HepG2 (cell line): ENCODE results near the gene NOL4L. TPM values are rescaled to one million over a fixed set of nuclear protein-coding genes. Genes with fewer than 3 reads are reported as not detected.
A peak's percentile ranks its signal among the peaks of the same experiment; 100 is the strongest.

Experiments
- CENPT ChIP-seq: sonication (generic); formaldehyde crosslinking; IDR thresholded peaks from 2 replicates; pipeline ENCODE4 v1.8.0; 2022; ENCODE audit warnings: low read depth, mild to moderate bottlenecking, moderate library complexity, missing genetic modification reagents
- CHD2 ChIP-seq: IDR thresholded peaks from 2 replicates; pipeline ENCODE4 v1.6.1; 2011; ENCODE audit warnings: low read depth, low read length, improper control_type of control experiment
- FOXA3 ChIP-seq: IDR thresholded peaks from 2 replicates; pipeline ENCODE4 v1.6.1; 2016; ENCODE audit warnings: missing genetic modification reagents, missing compliant biosample characterization
- KAT8 ChIP-seq: IDR thresholded peaks from 2 replicates; pipeline ENCODE4 v1.6.1; 2016; ENCODE audit warnings: missing genetic modification reagents, missing compliant biosample characterization
- MEF2D ChIP-seq: sonication (generic); formaldehyde crosslinking; IDR thresholded peaks from 2 replicates; pipeline ENCODE4 v1.5.1; 2020; ENCODE audit warnings: mild to moderate bottlenecking, missing genetic modification reagents
- NFRKB ChIP-seq: fragments of 450-650 bp; IDR thresholded peaks from 2 replicates; pipeline ENCODE4 v1.6.1; 2017
- SNAPC2 ChIP-seq: sonication (generic); formaldehyde crosslinking; IDR thresholded peaks from 2 replicates; pipeline ENCODE4 v1.8.1; 2022; ENCODE audit warnings: mild to moderate bottlenecking, missing genetic modification reagents
- ZNF235 ChIP-seq: sonication (generic); formaldehyde crosslinking; IDR thresholded peaks from 2 replicates; pipeline ENCODE4 v1.8.1; 2023; ENCODE audit warnings: mild to moderate bottlenecking, missing genetic modification reagents, borderline replicate concordance
- ZNF468 ChIP-seq: sonication (generic); formaldehyde crosslinking; IDR thresholded peaks from 2 replicates; pipeline ENCODE4 v1.8.0; 2022; ENCODE audit warnings: mild to moderate bottlenecking, moderate library complexity, missing genetic modification reagents
- ZNF672 ChIP-seq: sonication (generic); formaldehyde crosslinking; IDR thresholded peaks from 2 replicates; pipeline ENCODE4 v1.8.1; 2022; ENCODE audit warnings: missing genetic modification reagents
- ZNF747 ChIP-seq: sonication (generic); formaldehyde crosslinking; IDR thresholded peaks from 2 replicates; pipeline ENCODE4 v1.8.1; 2023; ENCODE audit warnings: missing genetic modification reagents, mild to moderate bottlenecking, borderline replicate concordance
- ZNF792 ChIP-seq: IDR thresholded peaks from 2 replicates; pipeline ENCODE4 v1.6.1; 2016
- polyA plus RNA-seq, 8 experiments: library from polyadenylated mRNA; depleted of rRNA in 3 of 8; stranded (reverse) in 7 of 8; unstranded in 1 of 8; fragments of >200 nt; fragmentation: Illumina TruSeq in 4 of 8; extraction: Trizol in 4 of 8; gene quantifications; 2 replicates each; pipeline versions ENCODE4 v1.2.1 to v1.2.3, GENCODE V29; 2011 to 2016; ENCODE audit warnings: low read depth in 4 of 8, missing spikeins in 1 of 8, mixed read lengths in 1 of 8; ENCODE audit not compliant: insufficient read depth in 1 of 8
- total RNA-seq, 5 experiments: library from RNA; depleted of rRNA; stranded (reverse); fragments of >200 nt; fragmentation: Illumina TruSeq; extraction: Trizol; gene quantifications; 2 replicates each; pipeline ENCODE4 v1.2.3, GENCODE V29; 2016; ENCODE audit warnings: low read depth in 1 of 5
- TF ChIP-seq, protein P1 (sequence below): sonication (generic); formaldehyde crosslinking; IDR thresholded peaks from 2 replicates; pipeline ENCODE4 v1.4.0; 2020; ENCODE audit warnings: missing genetic modification reagents, mild to moderate bottlenecking, borderline replicate concordance
- TF ChIP-seq, protein P2 (sequence below): IDR thresholded peaks from 2 replicates; pipeline ENCODE4 v1.6.1; 2016; ENCODE audit warnings: low read depth, control low read depth
- TF ChIP-seq, protein P3 (sequence below): sonication (generic); formaldehyde crosslinking; IDR thresholded peaks from 2 replicates; pipeline ENCODE4 v1.4.0; 2020; ENCODE audit warnings: missing genetic modification reagents
- TF ChIP-seq, protein P4 (sequence below): sonication (generic); formaldehyde crosslinking; conservative IDR thresholded peaks from 2 replicates; pipeline ENCODE4 v1.5.0; 2020; ENCODE audit warnings: missing genetic modification reagents
- TF ChIP-seq, protein P5 (sequence below): sonication (generic); formaldehyde crosslinking; IDR thresholded peaks from 2 replicates; pipeline ENCODE4 v1.5.0; 2020; ENCODE audit warnings: missing genetic modification reagents

The NOL4L gene
- total and polyA plus RNA-seq, 2 of the 13 experiments (the other 11 are each of a cell fraction or from before 2014, with no cell fraction given): 16.6 to 35.4 TPM

DNA sequence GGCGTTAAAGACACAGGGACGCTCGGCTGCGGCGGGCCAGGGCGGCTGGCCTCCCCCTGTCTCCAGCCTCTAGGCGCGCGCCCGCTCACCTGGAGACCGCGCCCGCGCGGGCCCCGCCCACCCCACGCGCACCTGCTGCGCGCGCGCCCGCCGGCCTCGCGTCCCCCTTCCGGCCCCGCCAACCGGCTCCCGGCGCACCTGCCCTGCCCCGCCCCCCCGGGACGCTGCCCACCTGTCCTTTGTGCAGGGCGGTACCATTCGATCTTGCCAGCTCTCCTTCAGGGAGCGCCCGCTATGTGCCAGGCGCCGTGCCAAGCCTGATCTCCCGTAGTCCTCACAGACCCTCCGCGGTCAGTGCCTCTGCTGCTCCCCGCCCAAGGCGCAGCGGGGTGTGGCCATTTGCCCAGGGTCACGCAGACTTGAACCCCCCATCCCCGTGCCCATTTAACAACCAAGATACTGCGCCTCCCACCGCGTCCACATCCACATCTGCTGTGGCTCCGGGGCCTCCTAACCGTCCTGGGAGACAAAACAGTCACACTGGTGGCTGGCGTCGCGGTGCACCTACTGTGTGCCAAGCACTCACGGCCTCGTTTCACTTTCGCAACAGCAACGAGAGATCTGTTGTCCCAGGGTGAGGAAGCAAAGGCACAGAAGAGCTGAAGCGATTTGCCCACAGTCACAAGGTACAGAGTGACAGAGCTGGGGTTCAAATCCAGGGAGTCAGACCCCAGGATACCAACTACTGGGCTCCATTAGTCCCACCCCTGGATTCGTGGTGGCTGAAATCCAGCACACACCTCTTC is 48.1 kb downstream of the NOL4L start (continued):
- TF ChIP-seq SNAPC2 (CRISPR knock-in tag) (no peak), KAT8 (CRISPR knock-in tag) (no peak), NFRKB (no peak), MEF2D (CRISPR knock-in tag) (no peak; the same call in 1 of the 2 replicates), ZNF672 (CRISPR knock-in tag) (peak; percentile 24; the same call in 1 of the 2 replicates), FOXA3 (no peak), CHD2 (no peak), ZNF792 (CRISPR knock-in tag) (no peak), ZNF235 (CRISPR knock-in tag) (no peak), CENPT (0 out of 2 replicates have a peak, but pooled peaks have one; percentile 49), ZNF747 (CRISPR knock-in tag) (peak; percentile 59; the same call in 1 of the 2 replicates), ZNF468 (CRISPR knock-in tag) (no peak)
- TF ChIP-seq, protein P1, sequence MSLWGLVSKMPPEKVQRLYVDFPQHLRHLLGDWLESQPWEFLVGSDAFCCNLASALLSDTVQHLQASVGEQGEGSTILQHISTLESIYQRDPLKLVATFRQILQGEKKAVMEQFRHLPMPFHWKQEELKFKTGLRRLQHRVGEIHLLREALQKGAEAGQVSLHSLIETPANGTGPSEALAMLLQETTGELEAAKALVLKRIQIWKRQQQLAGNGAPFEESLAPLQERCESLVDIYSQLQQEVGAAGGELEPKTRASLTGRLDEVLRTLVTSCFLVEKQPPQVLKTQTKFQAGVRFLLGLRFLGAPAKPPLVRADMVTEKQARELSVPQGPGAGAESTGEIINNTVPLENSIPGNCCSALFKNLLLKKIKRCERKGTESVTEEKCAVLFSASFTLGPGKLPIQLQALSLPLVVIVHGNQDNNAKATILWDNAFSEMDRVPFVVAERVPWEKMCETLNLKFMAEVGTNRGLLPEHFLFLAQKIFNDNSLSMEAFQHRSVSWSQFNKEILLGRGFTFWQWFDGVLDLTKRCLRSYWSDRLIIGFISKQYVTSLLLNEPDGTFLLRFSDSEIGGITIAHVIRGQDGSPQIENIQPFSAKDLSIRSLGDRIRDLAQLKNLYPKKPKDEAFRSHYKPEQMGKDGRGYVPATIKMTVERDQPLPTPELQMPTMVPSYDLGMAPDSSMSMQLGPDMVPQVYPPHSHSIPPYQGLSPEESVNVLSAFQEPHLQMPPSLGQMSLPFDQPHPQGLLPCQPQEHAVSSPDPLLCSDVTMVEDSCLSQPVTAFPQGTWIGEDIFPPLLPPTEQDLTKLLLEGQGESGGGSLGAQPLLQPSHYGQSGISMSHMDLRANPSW (CRISPR knock-in tag): no peak
- TF ChIP-seq, protein P2, sequence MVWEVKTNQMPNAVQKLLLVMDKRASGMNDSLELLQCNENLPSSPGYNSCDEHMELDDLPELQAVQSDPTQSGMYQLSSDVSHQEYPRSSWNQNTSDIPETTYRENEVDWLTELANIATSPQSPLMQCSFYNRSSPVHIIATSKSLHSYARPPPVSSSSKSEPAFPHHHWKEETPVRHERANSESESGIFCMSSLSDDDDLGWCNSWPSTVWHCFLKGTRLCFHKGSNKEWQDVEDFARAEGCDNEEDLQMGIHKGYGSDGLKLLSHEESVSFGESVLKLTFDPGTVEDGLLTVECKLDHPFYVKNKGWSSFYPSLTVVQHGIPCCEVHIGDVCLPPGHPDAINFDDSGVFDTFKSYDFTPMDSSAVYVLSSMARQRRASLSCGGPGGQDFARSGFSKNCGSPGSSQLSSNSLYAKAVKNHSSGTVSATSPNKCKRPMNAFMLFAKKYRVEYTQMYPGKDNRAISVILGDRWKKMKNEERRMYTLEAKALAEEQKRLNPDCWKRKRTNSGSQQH (CRISPR knock-in tag): no peak
- TF ChIP-seq, protein P3, sequence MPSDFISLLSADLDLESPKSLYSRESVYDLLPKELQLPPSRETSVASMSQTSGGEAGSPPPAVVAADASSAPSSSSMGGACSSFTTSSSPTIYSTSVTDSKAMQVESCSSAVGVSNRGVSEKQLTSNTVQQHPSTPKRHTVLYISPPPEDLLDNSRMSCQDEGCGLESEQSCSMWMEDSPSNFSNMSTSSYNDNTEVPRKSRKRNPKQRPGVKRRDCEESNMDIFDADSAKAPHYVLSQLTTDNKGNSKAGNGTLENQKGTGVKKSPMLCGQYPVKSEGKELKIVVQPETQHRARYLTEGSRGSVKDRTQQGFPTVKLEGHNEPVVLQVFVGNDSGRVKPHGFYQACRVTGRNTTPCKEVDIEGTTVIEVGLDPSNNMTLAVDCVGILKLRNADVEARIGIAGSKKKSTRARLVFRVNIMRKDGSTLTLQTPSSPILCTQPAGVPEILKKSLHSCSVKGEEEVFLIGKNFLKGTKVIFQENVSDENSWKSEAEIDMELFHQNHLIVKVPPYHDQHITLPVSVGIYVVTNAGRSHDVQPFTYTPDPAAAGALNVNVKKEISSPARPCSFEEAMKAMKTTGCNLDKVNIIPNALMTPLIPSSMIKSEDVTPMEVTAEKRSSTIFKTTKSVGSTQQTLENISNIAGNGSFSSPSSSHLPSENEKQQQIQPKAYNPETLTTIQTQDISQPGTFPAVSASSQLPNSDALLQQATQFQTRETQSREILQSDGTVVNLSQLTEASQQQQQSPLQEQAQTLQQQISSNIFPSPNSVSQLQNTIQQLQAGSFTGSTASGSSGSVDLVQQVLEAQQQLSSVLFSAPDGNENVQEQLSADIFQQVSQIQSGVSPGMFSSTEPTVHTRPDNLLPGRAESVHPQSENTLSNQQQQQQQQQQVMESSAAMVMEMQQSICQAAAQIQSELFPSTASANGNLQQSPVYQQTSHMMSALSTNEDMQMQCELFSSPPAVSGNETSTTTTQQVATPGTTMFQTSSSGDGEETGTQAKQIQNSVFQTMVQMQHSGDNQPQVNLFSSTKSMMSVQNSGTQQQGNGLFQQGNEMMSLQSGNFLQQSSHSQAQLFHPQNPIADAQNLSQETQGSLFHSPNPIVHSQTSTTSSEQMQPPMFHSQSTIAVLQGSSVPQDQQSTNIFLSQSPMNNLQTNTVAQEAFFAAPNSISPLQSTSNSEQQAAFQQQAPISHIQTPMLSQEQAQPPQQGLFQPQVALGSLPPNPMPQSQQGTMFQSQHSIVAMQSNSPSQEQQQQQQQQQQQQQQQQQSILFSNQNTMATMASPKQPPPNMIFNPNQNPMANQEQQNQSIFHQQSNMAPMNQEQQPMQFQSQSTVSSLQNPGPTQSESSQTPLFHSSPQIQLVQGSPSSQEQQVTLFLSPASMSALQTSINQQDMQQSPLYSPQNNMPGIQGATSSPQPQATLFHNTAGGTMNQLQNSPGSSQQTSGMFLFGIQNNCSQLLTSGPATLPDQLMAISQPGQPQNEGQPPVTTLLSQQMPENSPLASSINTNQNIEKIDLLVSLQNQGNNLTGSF: no peak
- TF ChIP-seq, protein P4, sequence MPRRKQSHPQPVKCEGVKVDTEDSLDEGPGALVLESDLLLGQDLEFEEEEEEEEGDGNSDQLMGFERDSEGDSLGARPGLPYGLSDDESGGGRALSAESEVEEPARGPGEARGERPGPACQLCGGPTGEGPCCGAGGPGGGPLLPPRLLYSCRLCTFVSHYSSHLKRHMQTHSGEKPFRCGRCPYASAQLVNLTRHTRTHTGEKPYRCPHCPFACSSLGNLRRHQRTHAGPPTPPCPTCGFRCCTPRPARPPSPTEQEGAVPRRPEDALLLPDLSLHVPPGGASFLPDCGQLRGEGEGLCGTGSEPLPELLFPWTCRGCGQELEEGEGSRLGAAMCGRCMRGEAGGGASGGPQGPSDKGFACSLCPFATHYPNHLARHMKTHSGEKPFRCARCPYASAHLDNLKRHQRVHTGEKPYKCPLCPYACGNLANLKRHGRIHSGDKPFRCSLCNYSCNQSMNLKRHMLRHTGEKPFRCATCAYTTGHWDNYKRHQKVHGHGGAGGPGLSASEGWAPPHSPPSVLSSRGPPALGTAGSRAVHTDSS (CRISPR knock-in tag): no peak
- TF ChIP-seq, protein P5, sequence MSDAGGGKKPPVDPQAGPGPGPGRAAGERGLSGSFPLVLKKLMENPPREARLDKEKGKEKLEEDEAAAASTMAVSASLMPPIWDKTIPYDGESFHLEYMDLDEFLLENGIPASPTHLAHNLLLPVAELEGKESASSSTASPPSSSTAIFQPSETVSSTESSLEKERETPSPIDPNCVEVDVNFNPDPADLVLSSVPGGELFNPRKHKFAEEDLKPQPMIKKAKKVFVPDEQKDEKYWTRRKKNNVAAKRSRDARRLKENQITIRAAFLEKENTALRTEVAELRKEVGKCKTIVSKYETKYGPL: no peak
